Epithelial cell of prostate (primary cell): ENCODE measurements around the gene PARP3.
"Not testable (repeated sequence)": the region's sequence is repeated elsewhere in the genome, so short reads cannot be mapped to it uniquely, and the experiment has no call there.

Experiments used
- DNase-seq: peaks from one replicate; pipeline ENCODE4 v3.0.0-alpha.2; 2011; ENCODE audit warnings: low read depth, low spot score
- H3K27ac ChIP-seq: fragments of 450-650 bp; 2 replicates; pipeline ENCODE4 v1.5.1; 2017; ENCODE audit warnings: mild to moderate bottlenecking

Gene PARP3

DNA sequence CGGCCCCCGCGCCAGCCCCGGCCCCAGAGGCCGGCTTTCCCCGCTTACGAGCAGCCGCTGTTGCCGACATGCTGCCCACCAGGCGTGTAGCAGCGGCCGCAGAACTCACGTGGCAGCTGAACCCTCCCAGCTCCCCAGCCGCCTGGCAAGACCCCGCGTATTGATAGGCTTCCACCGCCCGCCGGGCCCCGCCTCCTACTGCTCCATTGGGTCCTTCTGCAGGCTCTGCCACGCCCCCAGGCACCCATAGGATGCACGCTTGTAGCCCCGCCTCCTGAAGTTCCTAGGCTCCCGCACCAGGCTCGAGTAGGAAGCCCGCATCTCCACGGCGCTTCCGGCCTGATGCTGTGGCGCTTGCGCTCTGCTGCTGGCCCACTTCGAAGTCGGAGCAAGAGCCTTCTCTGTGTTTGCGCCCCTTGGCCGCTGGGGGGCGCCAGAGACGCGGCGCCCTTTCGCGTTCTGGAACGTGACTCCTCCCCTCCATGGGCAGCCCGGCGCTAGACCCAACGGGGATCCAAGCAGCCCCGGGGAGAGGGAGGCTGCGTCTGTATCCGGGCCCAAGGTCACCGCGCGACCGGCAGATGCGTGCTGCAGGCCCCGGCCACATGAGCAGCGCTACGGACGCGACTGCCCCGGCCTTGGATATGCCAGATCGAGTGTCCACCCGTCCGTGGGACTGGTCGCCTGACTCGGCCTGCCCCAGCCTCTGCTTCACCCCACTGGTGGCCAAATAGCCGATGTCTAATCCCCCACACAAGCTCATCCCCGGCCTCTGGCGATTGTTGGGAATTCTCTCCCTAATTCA lies at the start of gene PARP3, which contains the start of gene RRP9:
PARP3 (plus strand) TSS at position 566 of the 805 bp plus-strand sequence. CDS start 993 bp downstream, outside the sequence.
RRP9 (minus strand) TSS at position 107 of the 805 bp plus-strand sequence; CDS start at position 70, 37 bp downstream.
- H3K27ac ChIP-seq = peak within 1 kb of the TSS; percentile 77
- peak; percentile 99 for DNase-seq

DNA sequence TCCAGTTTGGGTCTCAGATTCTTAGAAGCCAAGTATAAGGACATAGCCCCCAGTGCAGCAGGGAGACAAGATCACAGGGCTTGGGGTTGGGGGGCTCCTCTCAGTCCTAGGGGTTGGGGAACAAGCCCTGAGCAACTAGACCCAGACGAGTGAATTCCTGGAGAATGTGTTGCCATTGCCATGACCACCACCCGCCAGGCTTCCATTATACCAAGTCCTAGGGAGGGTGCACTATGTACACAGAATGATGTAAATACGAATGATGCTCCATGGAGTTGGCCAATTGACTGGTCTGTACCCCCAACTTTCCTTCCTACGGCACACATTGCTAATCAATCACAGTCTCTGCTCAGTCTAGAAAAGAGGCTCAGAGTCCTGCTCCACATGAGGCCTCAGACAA lies 47.8 kb upstream of the PARP3 start:
- DNase-seq = no peak
- no peak overlapping the region for H3K27ac ChIP-seq

DNA sequence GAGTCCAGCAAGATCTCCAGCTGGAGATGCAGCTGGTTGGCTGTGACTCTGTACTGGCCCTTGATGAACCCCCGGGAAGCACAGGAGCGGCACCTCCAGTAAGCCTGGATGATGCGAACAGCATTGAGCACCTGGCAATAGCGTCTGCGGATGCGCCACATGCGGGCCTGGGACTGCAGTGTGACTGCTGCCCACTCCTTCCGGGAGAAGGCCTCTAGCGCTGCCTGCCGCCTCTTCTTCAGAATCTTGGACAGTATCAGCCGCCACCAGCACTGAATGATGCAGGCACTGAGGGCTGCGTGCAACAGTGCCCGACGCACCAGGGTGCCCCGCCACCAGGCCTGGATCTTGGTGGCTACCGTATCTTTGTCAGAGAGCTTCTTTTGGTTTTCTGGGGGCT lies 47.2 kb upstream of the PARP3 start:
- no peak overlapping the region for H3K27ac ChIP-seq
- no peak for DNase-seq

DNA sequence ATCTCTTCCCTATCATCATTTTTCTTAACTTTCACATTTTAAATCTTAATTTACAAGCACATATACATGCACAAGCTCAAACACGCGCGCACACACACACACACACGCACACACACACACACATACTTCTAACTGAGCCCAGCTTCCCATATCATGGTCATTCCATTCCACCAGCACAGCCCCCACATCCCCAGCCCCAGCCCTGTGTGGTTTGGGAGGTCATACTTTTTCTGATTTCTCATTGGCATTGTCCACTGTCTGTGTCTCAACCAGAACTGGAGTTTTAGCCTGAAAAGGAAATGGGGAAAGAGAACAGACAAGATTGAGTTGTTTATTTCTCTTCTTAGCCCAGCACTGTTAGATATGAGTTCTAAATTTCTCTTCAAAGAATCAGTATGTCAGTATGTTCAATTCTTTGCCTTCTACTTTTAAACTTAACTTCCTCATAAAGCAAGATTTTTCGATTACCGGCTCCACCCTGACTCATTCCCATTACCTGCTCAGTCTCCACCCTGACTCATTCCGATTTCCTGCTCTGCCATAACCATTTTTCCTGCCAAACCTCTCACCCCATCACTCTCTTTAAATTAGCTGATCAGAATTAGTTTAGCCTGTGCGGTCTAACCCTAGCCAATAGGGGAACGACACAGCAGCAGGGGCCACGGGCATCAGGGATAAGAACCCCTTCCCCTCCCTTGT lies 45.4 kb upstream of the PARP3 start:
- no peak for DNase-seq
- no peak overlapping the region for H3K27ac ChIP-seq

DNA sequence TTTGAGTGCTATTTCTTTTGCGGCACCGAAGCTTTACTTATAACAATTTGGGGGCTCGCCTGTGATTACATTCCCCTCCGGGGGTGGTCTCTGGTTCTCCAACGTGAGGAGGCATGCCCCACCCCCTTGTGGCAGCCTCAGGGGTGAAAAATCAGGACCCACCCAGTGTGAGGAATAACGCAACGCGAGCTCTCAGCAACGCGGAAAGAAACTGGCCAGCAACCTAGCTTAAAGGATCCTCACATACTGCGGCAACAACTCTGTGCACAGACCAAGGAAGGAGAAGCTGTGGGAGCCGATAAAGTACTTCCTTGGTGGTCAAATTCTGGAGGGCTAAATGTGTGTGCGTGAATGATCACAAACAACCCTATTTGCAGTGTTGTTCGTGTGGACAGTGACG lies 44.8 kb upstream of the PARP3 start:
- no peak overlapping the region for H3K27ac ChIP-seq
- DNase-seq = no peak

DNA sequence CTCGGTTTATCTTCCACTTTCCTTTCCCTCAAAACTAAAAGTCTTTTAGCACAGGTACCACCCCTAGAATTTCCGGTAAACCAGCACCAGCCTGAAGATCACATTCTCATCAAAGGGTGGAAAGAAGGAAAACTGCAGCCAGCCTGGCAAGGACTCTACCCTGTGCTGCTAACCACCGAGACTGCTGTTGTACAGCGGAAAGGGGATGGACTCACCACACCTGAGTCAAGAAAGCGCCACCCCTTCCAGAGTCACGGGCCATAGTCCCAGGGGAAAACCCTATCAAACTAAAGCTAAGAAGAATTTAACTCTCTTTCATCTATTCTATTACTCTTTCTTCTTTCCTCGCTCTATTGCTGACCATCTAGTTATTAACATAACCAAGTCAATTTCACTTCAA lies 42.1 kb upstream of the PARP3 start:
- not testable (repeated sequence) for DNase-seq, H3K27ac ChIP-seq

DNA sequence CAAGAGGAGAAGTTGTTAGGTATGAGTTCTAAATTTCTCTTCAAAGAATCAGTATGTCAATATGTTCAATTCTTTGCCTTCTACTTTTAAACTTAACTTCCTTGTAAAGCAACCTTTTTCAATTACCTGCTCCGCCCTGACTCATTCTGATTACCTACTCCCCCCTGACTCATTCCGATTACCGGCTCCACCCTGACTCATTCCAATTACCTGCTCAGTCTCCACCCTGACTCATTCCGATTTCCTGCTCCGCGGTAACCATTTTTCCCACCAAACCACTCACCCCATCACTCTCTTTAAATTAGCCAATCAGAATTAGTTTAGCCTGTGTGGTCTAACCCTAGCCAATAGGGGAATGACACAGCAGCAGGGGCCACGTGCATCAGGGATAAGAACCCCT lies 39.8 kb upstream of the PARP3 start:
- H3K27ac ChIP-seq = peak overlapping the region; percentile 71
- peak; percentile 79 for DNase-seq

DNA sequence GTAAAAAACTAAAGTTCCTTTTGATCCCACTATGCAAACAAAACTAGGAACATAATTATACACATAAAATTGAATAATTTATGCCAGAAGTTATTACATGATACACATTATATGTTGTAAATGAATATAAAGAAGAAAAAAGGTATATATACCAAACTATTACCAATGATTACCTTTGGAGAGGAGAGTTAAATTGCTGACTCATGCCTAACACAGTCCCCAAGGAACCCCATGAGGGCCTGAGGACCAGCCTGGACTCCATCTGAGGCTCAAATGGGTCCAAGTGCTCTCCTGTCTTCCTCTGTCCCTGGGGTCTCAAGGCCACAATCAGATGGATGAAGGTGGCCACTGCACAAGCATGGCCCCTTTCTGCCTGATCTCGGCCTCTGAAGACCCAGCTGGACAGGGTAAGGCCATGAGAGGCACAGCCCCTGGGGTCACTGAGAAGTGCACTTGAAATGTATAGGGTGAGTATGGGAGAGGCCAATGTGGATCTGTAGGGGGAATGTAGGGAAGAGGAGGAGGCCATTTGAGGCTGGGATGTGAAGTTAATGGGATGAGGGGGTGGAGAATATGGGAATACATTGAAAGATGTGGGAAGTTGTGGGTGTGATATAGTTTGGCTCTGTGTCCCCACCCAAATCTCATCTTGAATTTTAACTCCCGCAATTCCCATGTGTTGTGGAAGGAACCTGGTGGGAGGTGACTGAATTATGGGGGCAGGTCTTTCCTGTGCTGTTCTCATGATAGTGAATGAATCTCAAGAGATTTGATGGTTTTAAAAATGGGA lies 37.9 kb upstream of the PARP3 start:
- no peak overlapping the region for H3K27ac ChIP-seq
- DNase-seq = no peak

DNA sequence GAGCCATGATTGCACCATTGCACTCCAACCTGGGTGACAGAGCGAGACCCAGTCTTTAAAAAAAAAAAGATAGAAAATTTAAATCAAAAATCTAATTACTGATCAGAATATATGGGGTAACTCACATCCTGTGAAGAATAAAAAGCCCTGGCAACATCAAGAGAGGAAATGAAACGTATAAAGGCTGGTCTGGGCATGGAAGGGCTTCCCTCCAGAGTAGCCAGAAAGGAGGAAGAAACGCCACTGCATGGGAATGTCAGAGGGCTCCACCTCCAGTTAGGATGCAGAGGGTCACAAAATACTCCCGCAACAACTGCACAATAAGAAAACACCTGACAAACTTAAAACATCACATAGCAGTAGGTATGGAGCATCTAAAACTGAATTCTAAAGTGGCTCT lies 34.1 kb upstream of the PARP3 start:
- DNase-seq = no peak
- peak overlapping the region; percentile 58 for H3K27ac ChIP-seq

DNA sequence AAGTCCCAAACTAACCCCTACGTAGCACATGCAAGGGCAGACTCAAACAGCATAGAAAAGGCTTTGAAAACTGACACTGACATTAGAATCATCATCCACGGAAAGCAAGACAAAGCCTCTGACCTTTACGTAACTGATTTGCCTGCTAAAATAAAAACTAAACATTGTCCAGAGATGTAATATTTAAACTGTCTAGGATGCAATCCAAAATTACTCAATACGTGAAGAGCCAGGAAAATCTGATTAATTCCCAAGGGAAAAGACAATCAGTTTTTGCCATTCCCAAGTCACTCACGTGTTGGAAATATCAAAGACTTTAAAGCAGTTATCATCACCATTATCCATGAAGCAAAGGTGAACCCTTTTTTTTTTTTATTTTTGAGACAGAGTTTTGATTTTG lies 25.7 kb upstream of the PARP3 start:
- DNase-seq = no peak
- no peak overlapping the region for H3K27ac ChIP-seq

DNA sequence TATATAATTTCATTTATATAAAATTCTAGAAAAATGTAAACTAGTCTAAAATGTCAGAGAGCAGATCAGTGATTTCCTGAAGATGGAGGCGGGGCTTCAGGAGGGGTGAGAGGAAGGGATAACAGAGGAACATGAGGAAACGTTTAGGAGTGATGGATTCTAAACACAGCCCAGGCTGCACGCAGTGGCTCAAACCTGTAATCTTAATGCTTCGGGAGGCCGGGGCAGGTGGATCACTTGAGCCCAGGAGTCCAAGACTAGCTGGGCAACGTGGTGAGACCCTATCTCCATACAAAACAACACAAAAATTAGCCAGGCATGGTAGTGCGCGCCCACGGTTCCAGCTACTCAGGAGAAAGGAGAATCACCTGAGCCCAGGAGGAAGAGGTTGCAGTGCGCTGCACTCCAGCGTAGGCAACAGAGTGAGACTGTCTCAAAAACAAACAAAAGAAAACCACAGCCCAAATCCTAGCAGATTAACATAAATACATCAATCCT lies 21.0 kb upstream of the PARP3 start:
- no peak overlapping the region for H3K27ac ChIP-seq
- no peak for DNase-seq

DNA sequence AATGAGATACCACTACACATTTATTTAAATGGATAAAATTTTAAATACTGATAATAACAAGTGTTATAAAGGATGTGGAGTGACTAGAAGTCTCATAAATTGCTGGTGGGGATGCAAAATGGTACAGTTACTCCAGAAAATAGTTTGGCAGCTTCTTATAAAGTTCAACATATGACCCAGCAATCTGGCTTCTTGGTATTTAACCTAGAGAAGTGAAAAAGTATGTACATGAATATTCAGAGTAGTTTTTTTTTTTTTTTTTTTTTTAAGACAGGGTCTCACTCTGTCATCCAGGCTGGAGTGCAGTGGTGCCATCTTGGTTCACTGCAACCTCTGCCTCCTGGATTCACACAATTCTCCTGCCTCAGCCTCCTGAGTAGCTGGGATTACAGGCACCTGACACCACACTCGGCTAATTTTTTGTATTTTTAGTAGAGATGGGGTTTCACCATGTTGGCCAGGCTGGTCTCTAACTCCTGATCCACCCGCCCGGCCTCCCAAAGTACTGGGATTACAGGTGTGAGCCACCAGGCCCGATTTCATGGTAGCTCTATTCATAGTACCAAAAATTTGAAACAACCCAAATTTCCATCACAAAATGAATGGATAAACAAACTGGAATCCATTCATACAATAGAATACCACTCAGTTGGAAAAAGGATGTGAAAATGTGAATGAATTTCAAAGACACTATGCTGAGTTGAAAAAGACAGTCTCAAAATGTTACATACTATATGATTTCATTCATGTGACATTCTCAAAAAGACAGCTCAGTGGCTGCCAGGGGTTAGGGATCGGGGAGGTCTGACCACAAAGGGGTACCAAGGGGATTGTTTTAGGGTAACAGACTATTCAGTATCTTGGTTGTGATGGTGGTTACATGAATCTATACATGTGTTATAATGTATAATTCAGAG lies 14.8 kb upstream of the PARP3 start:
- no peak overlapping the region for H3K27ac ChIP-seq
- DNase-seq = no peak

DNA sequence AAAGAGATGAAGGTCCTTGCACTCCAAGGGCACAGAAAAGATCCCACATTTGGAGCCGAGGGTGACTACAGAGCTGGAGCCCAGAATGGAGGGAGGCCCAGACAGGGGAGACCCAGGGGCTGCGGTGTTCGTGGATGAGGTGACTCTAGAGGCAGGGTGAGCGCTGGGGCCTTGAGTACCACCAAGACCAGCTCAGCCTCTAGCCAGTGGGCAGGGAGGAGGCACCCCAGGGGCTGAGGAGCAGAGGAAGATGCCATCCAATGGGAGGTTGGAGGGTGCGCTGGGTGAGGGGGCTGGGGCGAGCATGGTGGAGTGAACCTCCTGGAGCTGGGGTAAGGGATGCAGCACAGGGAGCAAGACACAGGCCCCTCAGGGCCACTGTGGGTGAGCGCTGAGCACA lies 13.7 kb upstream of the PARP3 start:
- H3K27ac ChIP-seq = no peak overlapping the region
- DNase-seq = no peak

DNA sequence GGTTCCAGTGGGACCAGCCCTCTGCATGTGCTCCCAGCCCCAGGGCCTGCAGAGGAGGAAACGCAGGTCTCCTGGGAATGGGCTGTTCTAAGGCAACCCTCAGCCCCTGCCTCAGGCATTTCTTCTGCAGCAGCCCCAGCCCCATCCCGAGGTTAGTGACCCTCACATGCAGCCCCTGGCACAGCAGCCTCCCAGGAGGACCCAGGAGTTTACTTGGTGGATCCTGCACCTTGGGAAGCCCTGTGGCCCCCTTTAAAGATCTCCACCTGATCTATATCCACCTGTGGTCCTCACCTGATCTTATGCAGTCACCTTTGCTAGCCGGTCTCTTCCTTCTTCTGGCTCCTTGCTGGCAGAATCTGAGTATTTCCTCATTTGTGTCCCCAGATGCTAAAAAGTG lies 13.2 kb upstream of the PARP3 start:
- not testable (repeated sequence) for DNase-seq, H3K27ac ChIP-seq

DNA sequence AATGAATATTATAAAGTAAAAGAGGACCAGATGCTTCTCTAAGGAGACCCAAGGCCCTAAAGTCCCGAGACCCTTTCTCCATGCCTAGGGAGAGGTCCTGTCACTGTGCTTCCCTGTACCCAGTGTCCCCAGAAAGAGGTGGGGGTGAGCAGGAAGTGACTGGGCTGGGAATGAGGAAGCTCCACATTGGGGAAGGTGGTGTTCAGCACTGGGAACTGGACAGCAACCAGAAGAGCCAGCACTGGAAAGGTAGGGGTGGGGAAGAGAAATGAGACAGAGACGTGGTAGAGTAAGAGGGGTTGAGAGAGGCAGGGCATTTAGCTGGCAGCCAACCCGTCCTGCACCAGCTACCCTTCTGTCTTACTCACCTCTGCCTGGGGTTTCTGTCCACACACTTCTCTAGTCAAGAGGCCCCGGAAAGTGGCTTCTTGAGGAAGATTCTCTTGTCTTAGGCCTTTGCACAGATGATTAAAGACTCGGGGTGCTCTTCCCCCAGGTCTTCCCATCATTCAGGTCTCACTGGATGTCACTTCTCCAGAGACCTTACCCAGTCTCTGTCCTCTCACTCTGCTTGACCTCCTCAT lies 12.7 kb upstream of the PARP3 start:
- no peak overlapping the region for H3K27ac ChIP-seq
- no peak for DNase-seq

DNA sequence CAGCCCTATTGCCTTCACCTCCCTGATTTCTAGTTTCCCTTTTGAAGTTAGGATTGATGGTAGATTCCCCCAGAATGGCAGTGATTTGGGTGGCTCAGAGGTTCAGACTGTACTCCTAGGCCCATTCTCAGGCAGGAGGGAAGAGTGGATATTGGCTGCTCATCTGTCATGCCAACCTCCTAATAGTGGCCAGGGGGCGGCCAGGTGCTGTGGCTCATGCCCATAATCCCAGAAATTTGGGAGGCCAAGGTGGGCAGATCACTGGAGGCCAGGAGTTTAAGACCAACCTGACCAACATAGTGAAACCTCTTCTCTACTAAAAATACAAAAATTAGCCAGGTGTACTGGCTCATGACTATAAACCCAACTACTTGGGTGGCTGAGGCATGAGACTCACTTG lies 11.7 kb upstream of the PARP3 start:
- no peak overlapping the region for H3K27ac ChIP-seq
- DNase-seq = no peak

DNA sequence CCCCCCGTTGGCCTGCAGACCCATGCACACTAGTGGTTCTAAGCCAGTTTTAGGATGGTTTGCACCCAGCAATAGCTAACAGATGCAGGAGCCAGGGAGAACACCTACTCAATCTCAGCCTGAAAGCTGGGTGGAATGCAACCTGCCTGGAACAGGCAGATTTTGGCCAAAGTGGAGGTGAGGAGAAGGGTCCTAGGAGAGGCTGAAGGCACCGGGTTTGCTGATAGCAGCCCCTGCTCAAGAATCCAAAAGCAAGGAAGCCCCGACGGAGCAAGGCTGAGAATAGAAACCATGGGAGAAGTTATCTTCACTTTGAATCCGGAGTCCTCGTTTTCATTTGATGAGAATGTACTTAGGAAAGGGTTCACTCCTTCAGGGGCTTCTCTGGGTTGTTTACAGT lies 10.4 kb upstream of the PARP3 start:
- DNase-seq = no peak
- no peak overlapping the region for H3K27ac ChIP-seq

DNA sequence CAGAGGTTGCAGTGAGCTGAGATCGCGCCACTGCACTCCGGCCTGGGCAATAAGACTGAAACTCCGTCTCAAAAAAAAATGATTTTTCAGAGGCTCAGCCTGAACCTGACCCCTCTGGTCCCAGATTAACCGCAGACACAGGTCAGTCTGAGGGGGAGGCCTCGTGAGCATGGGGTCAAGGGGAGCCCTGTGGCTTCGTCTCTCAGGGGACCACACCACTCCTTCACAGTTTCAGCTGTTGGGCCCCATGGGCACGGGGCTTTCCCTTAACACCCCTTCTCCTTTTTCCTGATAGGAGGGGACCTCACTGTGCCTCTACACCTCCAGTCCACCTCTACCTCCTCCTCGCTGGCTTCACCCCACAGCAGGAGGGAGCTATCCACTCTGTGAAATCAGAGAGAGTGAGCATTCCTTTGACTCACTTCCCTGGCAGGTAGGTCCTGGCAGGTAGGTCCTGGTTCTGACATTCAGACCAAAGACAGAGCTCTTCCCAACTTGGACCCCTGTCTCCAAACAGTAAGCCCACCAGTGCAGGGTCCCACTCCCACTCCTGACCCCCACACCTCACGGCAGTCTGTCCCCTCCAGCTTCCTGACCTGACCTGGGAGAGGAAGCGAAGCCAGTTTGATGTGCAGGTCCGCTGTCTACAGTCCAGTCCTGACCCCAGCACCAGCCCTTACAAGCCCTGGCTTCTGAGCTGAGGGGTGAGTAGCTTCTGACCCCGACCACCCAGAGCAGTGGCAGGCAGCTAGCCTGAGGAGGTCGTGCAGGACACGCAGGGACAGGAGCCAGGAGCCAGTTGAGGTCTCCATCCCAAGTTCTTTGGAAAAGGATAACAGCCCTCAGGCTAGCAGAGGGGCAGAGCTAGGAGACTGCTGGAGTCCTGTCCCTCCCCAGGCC lies 9.4 kb upstream of the PARP3 start:
- no peak for DNase-seq
- H3K27ac ChIP-seq = no peak overlapping the region
